HepG2 (cell line): ENCODE data around the gene SCUBE1. TPM values are rescaled to one million over a fixed set of nuclear protein-coding genes. Genes with fewer than 3 reads are reported as not detected.

Experiments used
- ATM ChIP-seq: fragments of 450-650 bp; IDR thresholded peaks from 2 replicates; pipeline ENCODE4 v1.7.1; 2017; ENCODE audit warnings: mild to moderate bottlenecking, borderline replicate concordance
- CHCHD3 ChIP-seq: sonication (generic); formaldehyde crosslinking; IDR thresholded peaks from 2 replicates; pipeline ENCODE4 v1.8.0; 2022; ENCODE audit warnings: mild to moderate bottlenecking, missing genetic modification reagents, moderate library complexity
- CREBL2 ChIP-seq: sonication (generic); formaldehyde crosslinking; IDR thresholded peaks from 2 replicates; pipeline ENCODE4 v1.8.1; 2023; ENCODE audit warnings: missing genetic modification reagents, mild to moderate bottlenecking, borderline replicate concordance
- GTF3A ChIP-seq: sonication (generic); formaldehyde crosslinking; conservative IDR thresholded peaks from 2 replicates; pipeline ENCODE4 v1.4.0; 2020; ENCODE audit warnings: mild to moderate bottlenecking, missing genetic modification reagents
- HDAC2 ChIP-seq: sonication (generic); formaldehyde crosslinking; IDR thresholded peaks from 2 replicates; pipeline ENCODE4 v1.4.0; 2020; ENCODE audit warnings: missing genetic modification reagents
- KDM2A ChIP-seq: sonication (generic); formaldehyde crosslinking; IDR thresholded peaks from 2 replicates; pipeline ENCODE4 v1.4.0; 2020; ENCODE audit warnings: low read depth, missing genetic modification reagents, borderline replicate concordance
- LCORL ChIP-seq, 2 experiments: fragments of 450-650 bp in 1 of 2; sonication (generic) in 1 of 2; formaldehyde crosslinking in 1 of 2; IDR thresholded peaks; 2 replicates each; pipeline versions ENCODE4 v1.5.0 to v1.6.1; 2017 to 2020; ENCODE audit warnings: antibody characterized with exemption in 1 of 2, missing genetic modification reagents in 1 of 2
- MZF1 ChIP-seq: sonication (generic); formaldehyde crosslinking; IDR thresholded peaks from 2 replicates; pipeline ENCODE4 v1.8.1; 2023; ENCODE audit warnings: mild to moderate bottlenecking, missing genetic modification reagents, borderline replicate concordance
- PHF21A ChIP-seq: sonication (generic); formaldehyde crosslinking; IDR thresholded peaks from 2 replicates; pipeline ENCODE4 v1.5.0; 2020; ENCODE audit warnings: mild to moderate bottlenecking, missing genetic modification reagents
- SKI ChIP-seq: fragments of 450-650 bp; IDR thresholded peaks from one replicate; pipeline ENCODE4 v1.6.1; 2018; ENCODE audit warnings: mild to moderate bottlenecking; ENCODE audit not compliant: partially characterized antibody
- SMAD1 ChIP-seq: sonication (generic); formaldehyde crosslinking; IDR thresholded peaks from 2 replicates; pipeline ENCODE4 v1.4.0; 2020; ENCODE audit warnings: missing genetic modification reagents, low read depth, mild to moderate bottlenecking, borderline replicate concordance
- ZBTB10 ChIP-seq: sonication (generic); formaldehyde crosslinking; IDR thresholded peaks from 2 replicates; pipeline ENCODE4 v1.4.0; 2020; ENCODE audit warnings: missing genetic modification reagents, borderline replicate concordance
- ZHX2 ChIP-seq, 2 experiments: sonication (generic) in 1 of 2; formaldehyde crosslinking in 1 of 2; IDR thresholded peaks; 2 replicates each; pipeline versions ENCODE4 v1.6.1 to v1.9.0; 2014 to 2022; ENCODE audit warnings: antibody characterized with exemption in 1 of 2, borderline replicate concordance in 1 of 2, inconsistent platforms in 1 of 2, low read depth in 1 of 2, missing genetic modification reagents in 1 of 2
- ZNF44 ChIP-seq: sonication (generic); formaldehyde crosslinking; IDR thresholded peaks from 2 replicates; pipeline ENCODE4 v1.5.1; 2020; ENCODE audit warnings: mild to moderate bottlenecking, missing genetic modification reagents
- ZNF607 ChIP-seq: sonication (generic); formaldehyde crosslinking; IDR thresholded peaks from 2 replicates; pipeline ENCODE4 v1.5.1; 2020; ENCODE audit warnings: missing genetic modification reagents, mild to moderate bottlenecking, borderline replicate concordance
- ZNF615 ChIP-seq: sonication (generic); formaldehyde crosslinking; IDR thresholded peaks from 2 replicates; pipeline ENCODE4 v1.5.0; 2020; ENCODE audit warnings: mild to moderate bottlenecking, missing genetic modification reagents, borderline replicate concordance
- ZNF710 ChIP-seq: sonication (generic); formaldehyde crosslinking; IDR thresholded peaks from 2 replicates; pipeline ENCODE4 v1.5.0; 2020; ENCODE audit warnings: mild to moderate bottlenecking, missing genetic modification reagents, borderline replicate concordance
- polyA plus RNA-seq, 8 experiments: library from polyadenylated mRNA; depleted of rRNA in 3 of 8; stranded (reverse) in 7 of 8; unstranded in 1 of 8; fragments of >200 nt; fragmentation: Illumina TruSeq in 4 of 8; extraction: Trizol in 4 of 8; gene quantifications; 2 replicates each; pipeline versions ENCODE4 v1.2.1 to v1.2.3, GENCODE V29; 2011 to 2016; ENCODE audit warnings: low read depth in 4 of 8, missing spikeins in 1 of 8, mixed read lengths in 1 of 8; ENCODE audit not compliant: insufficient read depth in 1 of 8
- total RNA-seq, 5 experiments: library from RNA; depleted of rRNA; stranded (reverse); fragments of >200 nt; fragmentation: Illumina TruSeq; extraction: Trizol; gene quantifications; 2 replicates each; pipeline ENCODE4 v1.2.3, GENCODE V29; 2016; ENCODE audit warnings: low read depth in 1 of 5

SCUBE1 gene
- total and polyA plus RNA-seq, 2 of the 13 experiments (the other 11 are each of a cell fraction or from before 2014, with no cell fraction given), result under 0.01 to 0.05 TPM

- TF ChIP-seq HDAC2 (no peak; the same call in 1 of the 2 replicates), CHCHD3 (CRISPR knock-in tag) (no peak), ZNF607 (CRISPR knock-in tag) (no peak), ZNF44 (CRISPR knock-in tag) (no peak), ZNF615 (CRISPR knock-in tag) (no peak), ZBTB10 (CRISPR knock-in tag) (no peak), LCORL (IDR thresholded peaks at IDR 0.05) (peak; percentile 83), LCORL (CRISPR knock-in tag; IDR thresholded peaks at IDR 0.05) (no peak), CREBL2 (CRISPR knock-in tag) (no peak), ZHX2 (IDR thresholded peaks at IDR 0.05; ENCODE audit: low read depth) (no peak), ZHX2 (CRISPR knock-in tag; IDR thresholded peaks at IDR 0.05; ENCODE audit: borderline replicate concordance) (no peak), SKI (peak; percentile 86), PHF21A (peak; percentile 69; the same call in 1 of the 2 replicates), ZNF710 (peak; percentile 100), KDM2A (CRISPR knock-in tag) (no peak), MZF1 (CRISPR knock-in tag) (no peak), GTF3A (CRISPR knock-in tag) (no peak), ATM (no peak), SMAD1 (no peak)
Measured at GRCh38 chr22:43377896-43378704, 34.9 kb upstream of the SCUBE1 start (continued).
